Gastrocnemius medialis (tissue), 4 donors: ENCODE measurements around the gene CABP5.

Source experiments
- CTCF ChIP-seq, 5 experiments: fragments of 450-650 bp in 3 of 5; fragments of 200-600 bp in 2 of 5; sonication (generic) in 2 of 5; IDR thresholded peaks in 4 of 5; conservative IDR thresholded peaks in 1 of 5; 1 replicate in 4 of 5; 2 replicates in 1 of 5; pipeline ENCODE4 v1.5.1; 2016 to 2019; ENCODE audit warnings: antibody characterized with exemption in 5 of 5, mild to moderate bottlenecking in 3 of 5, moderate library complexity in 3 of 5
- POLR2A ChIP-seq, 2 donors: fragments of 450-650 bp; IDR thresholded peaks; one replicate each; pipeline ENCODE4 v1.6.1; 2017; ENCODE audit warnings: antibody characterized with exemption in 2 of 2, mild to moderate bottlenecking in 2 of 2, moderate library complexity in 2 of 2

- TF ChIP-seq POLR2A (IDR thresholded peaks at IDR 0.05) = no peak
- no peak for TF ChIP-seq CTCF (IDR thresholded peaks at IDR 0.05 in 4 of 5, conservative IDR thresholded peaks at IDR 0.05 in 1 of 5)
Measured at GRCh38 chr19:48059331-48059730, 15.5 kb upstream of the CABP5 start.
